Measurements from ENCODE around the gene CHAD.
A peak's percentile ranks its signal among the peaks of the same experiment; 100 is the strongest.

CHAD gene

GRCh38 chr17:50468304-50469207 lies at the start of gene CHAD:
CHAD (minus strand) TSS chr17:50468880; CDS start chr17:50468813, 67 bp downstream.
- peak; percentile 39 for DNase-seq

- no peak for DNase-seq
Measured at GRCh38 chr17:50517504-50518383, 49.1 kb upstream of the CHAD start.

GRCh38 chr17:50517011-50517410 lies 48.3 kb upstream of the CHAD start:
- no peak for DNase-seq

GRCh38 chr17:50514936-50515702 lies 46.4 kb upstream of the CHAD start:
- peak; percentile 32 for DNase-seq

GRCh38 chr17:50514388-50514787 lies 45.7 kb upstream of the CHAD start:
- no peak for DNase-seq

- no peak for DNase-seq
Measured at GRCh38 chr17:50513495-50513894, 44.8 kb upstream of the CHAD start.

- no peak for DNase-seq
Measured at GRCh38 chr17:50511058-50511457, 42.4 kb upstream of the CHAD start.

- DNase-seq, result no peak
Measured at GRCh38 chr17:50508573-50509460, 40.1 kb upstream of the CHAD start.

- DNase-seq, result peak; percentile 88
Measured at GRCh38 chr17:50507871-50508572, 39.3 kb upstream of the CHAD start, which contains the start of gene MYCBPAP. MYCBPAP (plus strand) TSS chr17:50508439; CDS start chr17:50508675, 236 bp downstream.

GRCh38 chr17:50506298-50506697 lies 37.6 kb upstream of the CHAD start:
- no peak for DNase-seq

GRCh38 chr17:50505591-50506130 lies 37.0 kb upstream of the CHAD start:
- DNase-seq, result no peak

GRCh38 chr17:50502301-50502990 lies 33.8 kb upstream of the CHAD start:
- no peak for DNase-seq

- DNase-seq, result peak; percentile 64
Measured at GRCh38 chr17:50501054-50501453, 32.4 kb upstream of the CHAD start.

GRCh38 chr17:50499721-50500120 lies 31.0 kb upstream of the CHAD start:
- DNase-seq, result no peak

- DNase-seq, result no peak
Measured at GRCh38 chr17:50499270-50499669, 30.6 kb upstream of the CHAD start.

GRCh38 chr17:50498021-50498874 lies 29.6 kb upstream of the CHAD start:
- DNase-seq, result no peak

- no peak for DNase-seq
Measured at GRCh38 chr17:50495918-50496317, 27.2 kb upstream of the CHAD start.

GRCh38 chr17:50495217-50495823 lies 26.6 kb upstream of the CHAD start:
- DNase-seq, result no peak

GRCh38 chr17:50493744-50494143 lies 25.1 kb upstream of the CHAD start:
- DNase-seq, result no peak
